H7 (cell line): Measurements from ENCODE around the gene WDFY3. TPM values are rescaled to one million over a fixed set of nuclear protein-coding genes. Genes with fewer than 3 reads are reported as not detected.

Experiments
- DNase-seq: peaks from one replicate; pipeline ENCODE4 v3.0.0; 2012
- H3K27me3 ChIP-seq: 2 replicates; pipeline ENCODE4 v1.6.0; 2011; ENCODE audit warnings: mild to moderate bottlenecking, low read length; ENCODE audit not compliant: control insufficient read depth, insufficient read depth
- H3K36me3 ChIP-seq: replicated peaks from 2 replicates; pipeline ENCODE4 v1.5.1; 2011; ENCODE audit warnings: low read length; ENCODE audit not compliant: control insufficient read depth, insufficient read depth
- H3K4me3 ChIP-seq: 2 replicates; pipeline ENCODE4 v1.5.1; 2011; ENCODE audit warnings: low read depth, mild to moderate bottlenecking, control low read depth, low read length, moderate library complexity; ENCODE audit not compliant: insufficient read depth
- total RNA-seq: library from RNA; depleted of rRNA; stranded (reverse); fragments of >200 nt; shearing (Covaris generic); gene quantifications from 2 replicates; pipeline ENCODE4 v1.2.3, GENCODE V29; 2014

WDFY3 gene
- total RNA-seq, 1 experiment from 2014 or later: 19.5 TPM

GRCh38 chr4:84958434-84958833 is 8.1 kb downstream of the WDFY3 start:
- no peak for DNase-seq
- no peaks in the 10 kb centered on the region for H3K27me3 ChIP-seq
- H3K4me3 ChIP-seq: no peak overlapping the region
- H3K36me3 ChIP-seq: no peaks in the 10 kb centered on the region

- H3K27me3 ChIP-seq: no peaks in the 10 kb centered on the region
- H3K4me3 ChIP-seq: no peak overlapping the region
- no peaks in the 10 kb centered on the region for H3K36me3 ChIP-seq
- DNase-seq: no peak
Observed at GRCh38 chr4:84957514-84958420, 8.7 kb downstream of the WDFY3 start.

GRCh38 chr4:84956014-84956413 is 10.5 kb downstream of the WDFY3 start:
- H3K36me3 ChIP-seq: no peaks in the 10 kb centered on the region
- no peak overlapping the region for H3K4me3 ChIP-seq
- no peak for DNase-seq
- no peaks in the 10 kb centered on the region for H3K27me3 ChIP-seq

- Histone ChIP-seq H3K4me3 (no peak overlapping the region), H3K27me3 (no peaks in the 10 kb centered on the region), H3K36me3 (no peaks in the 10 kb centered on the region)
- DNase-seq: no peak
Observed at GRCh38 chr4:84954982-84955567, 11.4 kb downstream of the WDFY3 start.

GRCh38 chr4:84952776-84953175 is 13.7 kb downstream of the WDFY3 start:
- H3K36me3 ChIP-seq: no peaks in the 10 kb centered on the region
- no peaks in the 10 kb centered on the region for H3K27me3 ChIP-seq
- DNase-seq: no peak
- H3K4me3 ChIP-seq: no peak overlapping the region

- Histone ChIP-seq H3K27me3 (no peaks in the 10 kb centered on the region), H3K36me3 (no peaks in the 10 kb centered on the region)
- no peak for DNase-seq
Observed at GRCh38 chr4:84952004-84952403, 14.5 kb downstream of the WDFY3 start.

GRCh38 chr4:84948056-84948455 is 18.4 kb downstream of the WDFY3 start:
- DNase-seq: no peak
- Histone ChIP-seq H3K36me3 (no peaks in the 10 kb centered on the region), H3K4me3 (no peak overlapping the region), H3K27me3 (no peaks in the 10 kb centered on the region)

More at GRCh38 chr4:84952004-84952403, 14.5 kb downstream of the WDFY3 start:
- H3K4me3 ChIP-seq: no peak overlapping the region

GRCh38 chr4:84944947-84945346 is 21.5 kb downstream of the WDFY3 start:
- no peak for DNase-seq
- Histone ChIP-seq H3K36me3 (no peaks in the 10 kb centered on the region), H3K27me3 (no peaks in the 10 kb centered on the region), H3K4me3 (no peak overlapping the region)

- DNase-seq: no peak
- Histone ChIP-seq H3K36me3 (no peaks in the 10 kb centered on the region), H3K4me3 (no peak overlapping the region), H3K27me3 (no peaks in the 10 kb centered on the region)
Observed at GRCh38 chr4:84940960-84941359, 25.5 kb downstream of the WDFY3 start.

GRCh38 chr4:84939113-84939512 is 27.4 kb downstream of the WDFY3 start:
- no peak for DNase-seq
- Histone ChIP-seq H3K36me3 (no peaks in the 10 kb centered on the region), H3K27me3 (no peaks in the 10 kb centered on the region), H3K4me3 (no peak overlapping the region)

- Histone ChIP-seq H3K4me3 (no peak overlapping the region), H3K27me3 (no peaks in the 10 kb centered on the region), H3K36me3 (no peaks in the 10 kb centered on the region)
- DNase-seq: no peak
Observed at GRCh38 chr4:84938316-84938715, 28.2 kb downstream of the WDFY3 start.

GRCh38 chr4:84937381-84937977 is 29.0 kb downstream of the WDFY3 start:
- no peak overlapping the region for H3K4me3 ChIP-seq
- H3K36me3 ChIP-seq: no peaks in the 10 kb centered on the region
- H3K27me3 ChIP-seq: no peaks in the 10 kb centered on the region
- DNase-seq: no peak

GRCh38 chr4:84936123-84936522 is 30.4 kb downstream of the WDFY3 start:
- Histone ChIP-seq H3K36me3 (no peaks in the 10 kb centered on the region), H3K27me3 (no peaks in the 10 kb centered on the region), H3K4me3 (no peak overlapping the region)
- no peak for DNase-seq

GRCh38 chr4:84932462-84932861 is 34.0 kb downstream of the WDFY3 start:
- Histone ChIP-seq H3K4me3 (no peak overlapping the region), H3K27me3 (no peaks in the 10 kb centered on the region), H3K36me3 (peaks cover 5% of the 10 kb centered on the region)
- no peak for DNase-seq

GRCh38 chr4:84931961-84932360 is 34.5 kb downstream of the WDFY3 start:
- H3K36me3 ChIP-seq: peaks cover 5% of the 10 kb centered on the region
- no peak for DNase-seq

More at GRCh38 chr4:84931961-84932360, 34.5 kb downstream of the WDFY3 start:
- Histone ChIP-seq H3K4me3 (no peak overlapping the region), H3K27me3 (no peaks in the 10 kb centered on the region)
